SK-N-MC (cell line): ENCODE results near the gene KAT14.
"Not testable (repeated sequence)": the region's sequence is repeated elsewhere in the genome, so short reads cannot be mapped to it uniquely, and the experiment has no call there.

Experiments
- DNase-seq: peaks from one replicate; pipeline ENCODE4 v3.0.0-alpha.2; 2011; ENCODE audit warnings: low read depth, low spot score
- H3K27ac ChIP-seq: fragments of 200-600 bp; sonication (generic); 2 replicates; pipeline ENCODE4 v1.5.1; 2016; ENCODE audit warnings: mixed run types
- H3K36me3 ChIP-seq: fragments of 200-600 bp; sonication (generic); 2 replicates; pipeline ENCODE4 v1.6.1; 2017; ENCODE audit warnings: antibody characterized with exemption, low read length, mixed read lengths; ENCODE audit not compliant: insufficient read depth
- H3K4me3 ChIP-seq: fragments of 200-600 bp; sonication (generic); 2 replicates; pipeline ENCODE4 v1.5.1; 2016
- H3K9ac ChIP-seq: fragments of 200-600 bp; sonication (generic); 2 replicates; pipeline ENCODE4 v1.8.0; 2017; ENCODE audit warnings: mixed run types, mixed read lengths; ENCODE audit not compliant: insufficient read length
- H3K9me3 ChIP-seq: fragments of 200-600 bp; sonication (generic); 2 replicates; pipeline ENCODE4 v1.6.1; 2017; ENCODE audit warnings: low read depth, mild to moderate bottlenecking, antibody characterized with exemption, low read length, moderate library complexity, mixed read lengths
- EZH2 ChIP-seq: fragments of 200-600 bp; sonication (generic); IDR thresholded peaks from one replicate; pipeline ENCODE4 v1.6.1; 2017; ENCODE audit warnings: antibody characterized with exemption
- FOXP2 ChIP-seq: optimal IDR thresholded peaks from 2 replicates; pipeline ENCODE3; 2011; ENCODE audit warnings: mild to moderate bottlenecking, moderate library complexity; ENCODE audit not compliant: insufficient read depth; ENCODE audit errors: extremely low read length, control extremely low read depth
- POLR2AphosphoS5 ChIP-seq: IDR thresholded peaks from 2 replicates; pipeline ENCODE4 v1.6.1; 2012; ENCODE audit warnings: mild to moderate bottlenecking, low read depth, low read length, borderline replicate concordance

KAT14 gene

GRCh38 chr20:18197382-18198070 lies 59.9 kb downstream of the KAT14 start:
- H3K4me3 ChIP-seq: no peak overlapping the region
- TF ChIP-seq POLR2AphosphoS5 (no peak), FOXP2 (no peak), EZH2 (no peak)
- no peak overlapping the region for H3K27ac ChIP-seq
- peaks cover 3% of the 10 kb centered on the region; the same call in 1 of the 2 replicates for H3K9me3 ChIP-seq
- no peaks in the 10 kb centered on the region for H3K36me3 ChIP-seq
- no peak for DNase-seq
- H3K9ac ChIP-seq: no peak overlapping the region

DNA sequence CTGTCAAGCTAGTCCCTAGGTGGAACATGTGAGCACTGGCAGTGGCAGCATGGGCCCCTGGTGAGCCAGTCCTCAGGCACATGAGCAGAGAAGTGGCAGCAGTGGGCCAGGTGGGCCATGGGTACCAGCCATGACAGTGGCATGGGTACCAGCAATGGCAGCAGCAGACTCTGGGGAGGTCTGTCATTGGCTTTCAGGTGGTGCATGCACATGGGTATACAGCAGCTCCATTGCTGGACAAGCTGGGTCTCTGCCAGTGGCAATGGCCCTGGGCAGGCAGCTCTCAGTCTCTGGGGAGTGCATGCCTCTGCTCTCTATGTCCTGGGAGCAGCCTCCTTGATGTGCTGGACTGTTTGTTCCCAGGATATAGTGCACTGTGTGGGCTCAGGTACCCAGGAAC lies 65.3 kb downstream of the KAT14 start:
- TF ChIP-seq POLR2AphosphoS5 (no peak), FOXP2 (no peak), EZH2 (no peak)
- no peaks in the 10 kb centered on the region for H3K36me3 ChIP-seq
- no peak overlapping the region for H3K9ac ChIP-seq
- DNase-seq: no peak
- H3K4me3 ChIP-seq: no peak overlapping the region
- peaks cover 3% of the 10 kb centered on the region; the same call in 1 of the 2 replicates for H3K9me3 ChIP-seq
- no peak overlapping the region for H3K27ac ChIP-seq

GRCh38 chr20:18203700-18204099 lies 66.0 kb downstream of the KAT14 start:
- H3K27ac ChIP-seq, H3K9me3 ChIP-seq, DNase-seq, H3K9ac ChIP-seq, H3K36me3 ChIP-seq, H3K4me3 ChIP-seq: not testable (repeated sequence)

GRCh38 chr20:18213002-18213401 lies 75.3 kb downstream of the KAT14 start:
- H3K36me3 ChIP-seq: no peaks in the 10 kb centered on the region
- DNase-seq: no peak
- no peaks in the 10 kb centered on the region for H3K9me3 ChIP-seq
- TF ChIP-seq FOXP2 (no peak), POLR2AphosphoS5 (no peak), EZH2 (no peak)
- no peak overlapping the region for H3K27ac ChIP-seq
- H3K9ac ChIP-seq: no peak overlapping the region
- no peak overlapping the region for H3K4me3 ChIP-seq

- no peak for DNase-seq
- no peak overlapping the region for H3K4me3 ChIP-seq
- no peaks in the 10 kb centered on the region for H3K36me3 ChIP-seq
- H3K27ac ChIP-seq: no peak overlapping the region
- H3K9me3 ChIP-seq: no peaks in the 10 kb centered on the region
- no peak overlapping the region for H3K9ac ChIP-seq
- TF ChIP-seq EZH2 (no peak), FOXP2 (no peak), POLR2AphosphoS5 (no peak)
Observed at GRCh38 chr20:18215566-18215965, 77.9 kb downstream of the KAT14 start.

DNA sequence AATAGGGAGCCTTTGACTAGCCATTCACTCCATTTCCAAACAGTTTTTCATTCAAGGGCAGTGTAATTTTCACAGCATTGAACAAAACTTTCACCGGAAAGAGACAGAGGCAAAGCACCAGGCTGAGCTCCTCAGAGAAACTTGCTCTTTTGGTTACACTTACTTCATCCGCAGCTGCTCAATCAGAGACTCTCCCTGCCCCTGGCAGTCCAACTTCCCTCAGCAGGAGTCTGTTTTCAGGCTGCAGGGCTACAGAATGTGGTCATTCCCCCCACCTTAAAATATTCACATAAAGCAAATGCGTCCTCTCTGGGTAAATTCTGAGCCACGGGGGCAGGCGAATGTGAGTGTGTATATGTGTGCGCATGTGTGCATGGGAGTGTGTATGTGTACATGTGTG lies 80.6 kb downstream of the KAT14 start:
- Histone ChIP-seq H3K9ac (no peak overlapping the region), H3K27ac (no peak overlapping the region), H3K4me3 (no peak overlapping the region), H3K9me3 (no peaks in the 10 kb centered on the region), H3K36me3 (no peaks in the 10 kb centered on the region)
- DNase-seq: no peak
- TF ChIP-seq POLR2AphosphoS5: no peak
- no peak for TF ChIP-seq EZH2
- no peak for TF ChIP-seq FOXP2

GRCh38 chr20:18223409-18223808 lies 85.7 kb downstream of the KAT14 start:
- Histone ChIP-seq H3K4me3 (no peak overlapping the region), H3K27ac (no peak overlapping the region), H3K36me3 (no peaks in the 10 kb centered on the region), H3K9ac (no peak overlapping the region), H3K9me3 (no peaks in the 10 kb centered on the region)
- no peak for TF ChIP-seq EZH2
- TF ChIP-seq FOXP2: no peak
- TF ChIP-seq POLR2AphosphoS5: no peak
- no peak for DNase-seq

GRCh38 chr20:18224968-18225568 lies 87.4 kb downstream of the KAT14 start:
- Histone ChIP-seq H3K27ac (no peak overlapping the region), H3K9ac (no peak overlapping the region), H3K4me3 (no peak overlapping the region), H3K36me3 (no peaks in the 10 kb centered on the region), H3K9me3 (no peaks in the 10 kb centered on the region)
- no peak for DNase-seq
- no peak for TF ChIP-seq POLR2AphosphoS5

- Histone ChIP-seq H3K36me3 (no peaks in the 10 kb centered on the region), H3K9ac (no peak overlapping the region), H3K4me3 (no peak overlapping the region), H3K9me3 (no peaks in the 10 kb centered on the region), H3K27ac (no peak overlapping the region)
- no peak for DNase-seq
- TF ChIP-seq EZH2: no peak
- no peak for TF ChIP-seq POLR2AphosphoS5
- TF ChIP-seq FOXP2: no peak
Observed at GRCh38 chr20:18225632-18226031, 88.0 kb downstream of the KAT14 start.

GRCh38 chr20:18226741-18227140 lies 89.1 kb downstream of the KAT14 start:
- not testable (repeated sequence) for H3K9ac ChIP-seq, H3K36me3 ChIP-seq, DNase-seq, H3K27ac ChIP-seq, H3K9me3 ChIP-seq, H3K4me3 ChIP-seq
